Measurements from ENCODE around the gene KCNJ1. TPM values are rescaled to one million over a fixed set of nuclear protein-coding genes. Genes with fewer than 3 reads are reported as not detected.
A peak's percentile ranks its signal among the peaks of the same experiment; 100 is the strongest.

KCNJ1 gene
- total and polyA plus RNA-seq, 9 of the 15 experiments (the other 6 are each of a cell fraction or from before 2014, with no cell fraction given), result not detected

DNA sequence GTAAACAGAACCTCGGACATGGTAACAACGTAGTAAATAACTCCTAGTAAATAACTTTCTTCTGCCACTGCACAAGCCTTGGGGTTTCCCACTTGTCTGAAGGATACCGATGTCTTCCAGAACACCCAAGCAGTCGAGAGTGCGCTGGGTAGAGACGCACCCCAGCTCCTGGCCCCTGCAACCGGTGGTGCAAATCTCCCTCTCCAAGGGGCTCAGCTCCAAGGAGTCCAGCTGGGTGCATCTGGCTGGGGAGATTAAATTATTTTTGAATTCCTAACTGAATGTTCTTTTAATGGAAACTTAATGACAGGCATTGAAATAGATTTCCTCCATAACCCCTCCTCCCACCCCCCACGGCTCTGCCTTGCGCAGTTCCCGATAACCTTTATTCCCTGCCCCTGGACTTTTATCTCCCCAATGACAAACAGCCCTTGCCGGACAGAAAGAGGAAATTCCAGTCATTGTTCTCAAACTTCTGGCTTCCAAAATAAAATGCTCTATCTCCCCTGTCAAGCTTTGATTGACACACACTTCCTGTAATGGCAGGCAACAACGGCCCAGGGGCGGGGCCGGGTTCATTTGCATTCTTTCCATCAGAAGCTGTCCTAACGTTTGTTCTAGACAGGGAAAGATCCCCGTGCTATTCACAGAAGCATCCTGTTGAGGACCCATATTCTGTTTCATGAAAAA, 31.2 kb downstream of the KCNJ1 start (continued):
- TF ChIP-seq, protein P1, sequence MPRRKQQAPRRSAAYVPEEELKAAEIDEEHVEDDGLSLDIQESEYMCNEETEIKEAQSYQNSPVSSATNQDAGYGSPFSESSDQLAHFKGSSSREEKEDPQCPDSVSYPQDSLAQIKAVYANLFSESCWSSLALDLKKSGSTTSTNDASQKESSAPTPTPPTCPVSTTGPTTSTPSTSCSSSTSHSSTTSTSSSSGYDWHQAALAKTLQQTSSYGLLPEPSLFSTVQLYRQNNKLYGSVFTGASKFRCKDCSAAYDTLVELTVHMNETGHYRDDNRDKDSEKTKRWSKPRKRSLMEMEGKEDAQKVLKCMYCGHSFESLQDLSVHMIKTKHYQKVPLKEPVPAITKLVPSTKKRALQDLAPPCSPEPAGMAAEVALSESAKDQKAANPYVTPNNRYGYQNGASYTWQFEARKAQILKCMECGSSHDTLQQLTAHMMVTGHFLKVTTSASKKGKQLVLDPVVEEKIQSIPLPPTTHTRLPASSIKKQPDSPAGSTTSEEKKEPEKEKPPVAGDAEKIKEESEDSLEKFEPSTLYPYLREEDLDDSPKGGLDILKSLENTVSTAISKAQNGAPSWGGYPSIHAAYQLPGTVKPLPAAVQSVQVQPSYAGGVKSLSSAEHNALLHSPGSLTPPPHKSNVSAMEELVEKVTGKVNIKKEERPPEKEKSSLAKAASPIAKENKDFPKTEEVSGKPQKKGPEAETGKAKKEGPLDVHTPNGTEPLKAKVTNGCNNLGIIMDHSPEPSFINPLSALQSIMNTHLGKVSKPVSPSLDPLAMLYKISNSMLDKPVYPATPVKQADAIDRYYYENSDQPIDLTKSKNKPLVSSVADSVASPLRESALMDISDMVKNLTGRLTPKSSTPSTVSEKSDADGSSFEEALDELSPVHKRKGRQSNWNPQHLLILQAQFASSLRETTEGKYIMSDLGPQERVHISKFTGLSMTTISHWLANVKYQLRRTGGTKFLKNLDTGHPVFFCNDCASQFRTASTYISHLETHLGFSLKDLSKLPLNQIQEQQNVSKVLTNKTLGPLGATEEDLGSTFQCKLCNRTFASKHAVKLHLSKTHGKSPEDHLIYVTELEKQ (CRISPR knock-in tag; IDR thresholded peaks at IDR 0.05), result no peak
- no peak for TF ChIP-seq ZNF551 (CRISPR knock-in tag; IDR thresholded peaks at IDR 0.05)
- TF ChIP-seq, protein P2, sequence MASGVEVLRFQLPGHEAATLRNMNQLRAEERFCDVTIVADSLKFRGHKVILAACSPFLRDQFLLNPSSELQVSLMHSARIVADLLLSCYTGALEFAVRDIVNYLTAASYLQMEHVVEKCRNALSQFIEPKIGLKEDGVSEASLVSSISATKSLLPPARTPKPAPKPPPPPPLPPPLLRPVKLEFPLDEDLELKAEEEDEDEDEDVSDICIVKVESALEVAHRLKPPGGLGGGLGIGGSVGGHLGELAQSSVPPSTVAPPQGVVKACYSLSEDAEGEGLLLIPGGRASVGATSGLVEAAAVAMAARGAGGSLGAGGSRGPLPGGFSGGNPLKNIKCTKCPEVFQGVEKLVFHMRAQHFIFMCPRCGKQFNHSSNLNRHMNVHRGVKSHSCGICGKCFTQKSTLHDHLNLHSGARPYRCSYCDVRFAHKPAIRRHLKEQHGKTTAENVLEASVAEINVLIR (CRISPR knock-in tag; IDR thresholded peaks at IDR 0.05), result no peak
- TF ChIP-seq GTF2F1 (IDR thresholded peaks at IDR 0.05; ENCODE audit: low read depth, low read length), result no peak
- TF ChIP-seq, protein P3, sequence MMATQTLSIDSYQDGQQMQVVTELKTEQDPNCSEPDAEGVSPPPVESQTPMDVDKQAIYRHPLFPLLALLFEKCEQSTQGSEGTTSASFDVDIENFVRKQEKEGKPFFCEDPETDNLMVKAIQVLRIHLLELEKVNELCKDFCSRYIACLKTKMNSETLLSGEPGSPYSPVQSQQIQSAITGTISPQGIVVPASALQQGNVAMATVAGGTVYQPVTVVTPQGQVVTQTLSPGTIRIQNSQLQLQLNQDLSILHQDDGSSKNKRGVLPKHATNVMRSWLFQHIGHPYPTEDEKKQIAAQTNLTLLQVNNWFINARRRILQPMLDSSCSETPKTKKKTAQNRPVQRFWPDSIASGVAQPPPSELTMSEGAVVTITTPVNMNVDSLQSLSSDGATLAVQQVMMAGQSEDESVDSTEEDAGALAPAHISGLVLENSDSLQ (IDR thresholded peaks at IDR 0.05), result peak; percentile 79
- no peak for TF ChIP-seq TCF7L2 (IDR thresholded peaks at IDR 0.05; ENCODE audit: low read depth, low read length)
